Neural progenitor cell (in vitro differentiated cells): ENCODE data around the gene RRM1.

Source experiments
- CTCF ChIP-seq: fragments of 200-600 bp; sonication (generic); IDR thresholded peaks from 2 replicates; pipeline ENCODE4 v1.5.1; 2017; ENCODE audit warnings: antibody characterized with exemption, mild to moderate bottlenecking
- EZH2 ChIP-seq: fragments of 200-600 bp; sonication (generic); IDR thresholded peaks from 2 replicates; pipeline ENCODE4 v1.6.1; 2017; ENCODE audit warnings: antibody characterized with exemption, mild to moderate bottlenecking, moderate library complexity

- TF ChIP-seq CTCF (no peak), EZH2 (no peak)
Observed at GRCh38 chr11:4105916-4106315, 11.3 kb downstream of the RRM1 start.
